Transverse colon (tissue), 4 donors: ENCODE measurements around the gene ARRDC3. TPM values are rescaled to one million over a fixed set of nuclear protein-coding genes. Genes with fewer than 3 reads are reported as not detected.
"Not testable (repeated sequence)": the region's sequence is repeated elsewhere in the genome, so short reads cannot be mapped to it uniquely, and the experiment has no call there.

Experiments used
- DNase-seq: peaks from one replicate; pipeline ENCODE4 v3.0.0-alpha.2; 2019
- H3K27ac ChIP-seq, 4 donors: fragments of 200-600 bp; sonication (generic); 2 replicates each; pipeline ENCODE4 v1.5.1; 2016 to 2018; ENCODE audit warnings: inconsistent platforms in 4 of 4
- H3K27me3 ChIP-seq: fragments of 200-600 bp; sonication (generic); 2 replicates; pipeline ENCODE4 v1.5.1; 2017; ENCODE audit warnings: inconsistent platforms
- H3K36me3 ChIP-seq, 4 donors: fragments of 200-600 bp; sonication (generic); 2 replicates each; pipeline ENCODE4 v1.5.1; 2017 to 2019; ENCODE audit warnings: inconsistent platforms in 4 of 4
- H3K4me1 ChIP-seq, 4 donors: fragments of 200-600 bp; sonication (generic); 2 replicates each; pipeline ENCODE4 v1.5.1; 2017 to 2020; ENCODE audit warnings: inconsistent platforms in 4 of 4
- H3K4me3 ChIP-seq, 4 donors: fragments of 200-600 bp; sonication (generic); 1 replicate in 1 of 4; 2 replicates in 3 of 4; pipeline versions ENCODE4 v1.5.1 to v1.6.1; 2017 to 2019; ENCODE audit warnings: inconsistent platforms in 4 of 4
- H3K9me3 ChIP-seq, 2 donors: fragments of 200-600 bp; sonication (generic); 2 replicates each; pipeline ENCODE4 v1.5.1; 2017 to 2019; ENCODE audit warnings: inconsistent platforms in 2 of 2
- CTCF ChIP-seq, 5 experiments: fragments of 200-600 bp in 3 of 5; fragments of 450-650 bp in 2 of 5; sonication (generic) in 3 of 5; IDR thresholded peaks; 1 replicate in 2 of 5; 2 replicates in 3 of 5; pipeline ENCODE4 v1.5.1; 2016 to 2017; ENCODE audit warnings: antibody characterized with exemption in 5 of 5, inconsistent platforms in 3 of 5, mild to moderate bottlenecking in 2 of 5, moderate library complexity in 1 of 5
- EP300 ChIP-seq: sonication (generic); formaldehyde crosslinking; IDR thresholded peaks from one replicate; pipeline ENCODE4 v1.6.1; 2017; ENCODE audit warnings: antibody characterized with exemption, low read depth
- POLR2A ChIP-seq: fragments of 450-650 bp; IDR thresholded peaks from one replicate; pipeline ENCODE4 v1.6.1; 2016; ENCODE audit warnings: antibody characterized with exemption, mild to moderate bottlenecking, moderate library complexity
- POLR2AphosphoS5 ChIP-seq, 3 donors: sonication (generic); formaldehyde crosslinking; IDR thresholded peaks; one replicate each; pipeline ENCODE4 v1.6.1; 2016; ENCODE audit warnings: antibody characterized with exemption in 3 of 3
- WGBS, 2 donors: methylation state at CpG; one replicate each; pipeline ENCODE4 v1.1.5; 2018; ENCODE audit warnings: low coverage in 1 of 2; 5-methylcytosine and 5-hydroxymethylcytosine counted together
- in situ Hi-C, 4 donors: fragments of 200-750 bp; cut with MboI; loops; one replicate each; pipeline versions ENCODE4 v1.15.0 to v1.15.1; 2017; ENCODE audit warnings: low sequenced_read_pairs in 3 of 4, low pct_ligation_motif_present in 1 of 4, low pct_unique_long_range_greater_than_20kb in 1 of 4
- intact Hi-C: fragments of 100-400 bp; cut with DNase I; formaldehyde crosslinking; loops from one replicate; pipeline ENCODE4 v1.15.1; 2023; ENCODE audit warnings: low total_unique reads
- total RNA-seq, 4 donors: library from RNA; depleted of rRNA; stranded (reverse); fragments of >200 nt; gene quantifications; one replicate each; pipeline ENCODE4 v1.1.0, GENCODE V29; 2016

The ARRDC3 gene
- total RNA-seq, 4 donors from 2014 or later: 13.7 to 29.4 (median 27.5) TPM

DNA sequence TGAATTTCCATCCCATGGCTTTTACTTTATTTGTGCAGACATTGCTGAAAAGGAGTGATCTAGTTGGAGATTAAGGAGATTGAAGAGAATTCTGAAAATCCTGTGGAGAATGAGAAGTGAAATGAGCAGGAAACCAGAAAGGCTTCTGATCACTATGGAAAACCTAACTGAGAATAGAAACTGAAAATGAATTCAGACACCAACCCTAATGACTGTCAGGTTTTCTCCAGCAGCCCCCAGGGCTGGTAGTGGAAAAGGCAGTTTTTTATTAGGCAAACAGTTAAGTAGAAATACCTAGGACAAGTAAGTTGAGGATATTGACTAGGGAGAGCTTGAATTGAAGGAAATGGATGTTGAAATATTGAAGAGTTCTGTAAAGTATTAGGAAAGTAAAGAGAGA, 14.7 kb upstream of the ARRDC3 start:
- TF ChIP-seq CTCF (IDR thresholded peaks at IDR 0.05): no peak
- TF ChIP-seq EP300: no peak
- TF ChIP-seq POLR2AphosphoS5 (IDR thresholded peaks at IDR 0.05): no peak
- no peak for TF ChIP-seq POLR2A
- Histone ChIP-seq H3K9me3 (no peaks in the 10 kb centered on the region), H3K27me3 (no peaks in the 10 kb centered on the region), H3K4me3 (no peak overlapping the region), H3K4me1 (no peaks in the 10 kb centered on the region), H3K36me3 (no peaks in the 10 kb centered on the region), H3K27ac (no peak overlapping the region)
- intact Hi-C loops: no loop called here
- no peak for DNase-seq
- in situ Hi-C loops: loop anchor here in 3 of 4 donors (10.0 to 25.0 kb wide), 4 partner anchors 185 to 533 kb away; no protein-coding TSS in a partner anchor

GRCh38 chr5:91390268-91390667, 7.2 kb upstream of the ARRDC3 start:
- H3K27me3 ChIP-seq: no peaks in the 10 kb centered on the region
- WGBS, 2 donors: 63% methylated on average over 4 of the region's 4 CpGs; no CpG with 5 or more reads in 1 of the 2 donors

DNA sequence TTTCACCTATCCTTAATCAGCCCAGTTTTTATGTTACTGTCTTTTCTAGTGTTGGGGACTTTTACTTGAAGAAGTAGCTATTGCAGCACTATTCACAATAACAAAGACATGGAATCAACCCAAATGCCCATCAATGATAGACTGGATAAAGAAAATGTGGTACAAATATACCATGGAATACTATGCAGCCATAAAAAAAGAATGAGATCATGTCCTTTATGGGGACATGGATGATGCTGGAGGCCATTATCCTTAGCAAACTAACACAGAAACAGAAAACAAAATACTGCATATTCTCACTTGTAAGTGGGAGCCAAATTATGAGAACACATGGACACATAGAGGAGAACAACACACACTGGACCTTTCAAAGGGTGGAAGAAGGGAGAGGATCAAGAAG, 6.4 kb upstream of the ARRDC3 start:
- H3K27ac ChIP-seq, DNase-seq, H3K9me3 ChIP-seq, H3K4me1 ChIP-seq, H3K27me3 ChIP-seq, H3K4me3 ChIP-seq, H3K36me3 ChIP-seq: not testable (repeated sequence)
- in situ Hi-C loops (loop anchor here (5.0 to 25.0 kb wide), 7 partner anchors 105 to 455 kb away; no protein-coding TSS in a partner anchor), intact Hi-C loops (loop anchor here (5.0 to 10.0 kb wide), 2 partner anchors 167 to 455 kb away; no protein-coding TSS in a partner anchor)

More at GRCh38 chr5:91390268-91390667, 7.2 kb upstream of the ARRDC3 start:
- intact Hi-C loops: no loop called here
- no peak overlapping the region for H3K27ac ChIP-seq
- H3K4me1 ChIP-seq: no peaks in the 10 kb centered on the region
- TF ChIP-seq POLR2A (no peak), CTCF (IDR thresholded peaks at IDR 0.05) (no peak), EP300 (no peak)
- no peak for DNase-seq
- no peaks in the 10 kb centered on the region for H3K9me3 ChIP-seq
- no peak overlapping the region for H3K4me3 ChIP-seq
- no peaks in the 10 kb centered on the region for H3K36me3 ChIP-seq
- in situ Hi-C loops: loop anchor here in 3 of 4 donors (10.0 to 25.0 kb wide), 4 partner anchors 178 to 525 kb away; no protein-coding TSS in a partner anchor

DNA sequence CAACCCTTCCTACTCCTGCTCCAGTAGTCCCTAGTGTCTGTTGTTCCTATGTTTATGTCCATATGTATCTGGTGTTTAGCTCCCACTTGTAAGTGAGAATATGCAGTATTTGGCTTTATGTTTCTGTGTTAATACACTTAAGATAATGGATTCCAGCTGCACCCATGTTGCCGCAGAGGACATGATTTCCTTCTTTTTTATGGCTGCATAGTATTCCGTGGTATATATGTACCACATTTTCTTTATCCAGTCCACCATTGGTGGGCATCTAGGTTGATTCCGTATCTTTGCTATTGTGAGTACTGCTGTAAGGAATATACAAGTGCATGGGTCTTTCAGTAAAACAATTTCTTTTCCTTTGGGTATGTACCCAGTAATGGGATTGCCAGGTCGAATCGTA, 5.2 kb upstream of the ARRDC3 start:
- H3K4me1 ChIP-seq: peaks cover 0 to 15% (median 8%) of the 10 kb centered on the region in 4 donors
- H3K36me3 ChIP-seq: no peaks in the 10 kb centered on the region
- intact Hi-C loops: loop anchor here (5.0 to 10.0 kb wide), 2 partner anchors 166 to 454 kb away; no protein-coding TSS in a partner anchor
- in situ Hi-C loops: loop anchor here (5.0 to 25.0 kb wide), 7 partner anchors 104 to 454 kb away; no protein-coding TSS in a partner anchor
- H3K4me3 ChIP-seq: no peak overlapping the region
- no peaks in the 10 kb centered on the region for H3K27me3 ChIP-seq
- DNase-seq: no peak
- H3K27ac ChIP-seq: no peak overlapping the region
- no peaks in the 10 kb centered on the region for H3K9me3 ChIP-seq
- no peak for TF ChIP-seq CTCF (IDR thresholded peaks at IDR 0.05)
- TF ChIP-seq EP300: no peak
- TF ChIP-seq POLR2AphosphoS5 (IDR thresholded peaks at IDR 0.05): no peak
- no peak for TF ChIP-seq POLR2A
- WGBS, 2 donors: 94 to 96% methylated on average over 5 of the region's 5 CpGs

GRCh38 chr5:91386120-91386519, 3.0 kb upstream of the ARRDC3 start:
- H3K27ac ChIP-seq: no peak overlapping the region
- intact Hi-C loops: loop anchor here (5.0 to 10.0 kb wide), 2 partner anchors 164 to 451 kb away; no protein-coding TSS in a partner anchor
- 81 to 83% methylated on average over 2 of the region's 2 CpGs for WGBS, 2 donors
- H3K4me1 ChIP-seq: peaks cover 0 to 15% (median 8%) of the 10 kb centered on the region in 4 donors
- no peak overlapping the region for H3K4me3 ChIP-seq
- H3K27me3 ChIP-seq: no peaks in the 10 kb centered on the region
- DNase-seq: no peak
- H3K9me3 ChIP-seq: no peaks in the 10 kb centered on the region
- TF ChIP-seq POLR2AphosphoS5 (IDR thresholded peaks at IDR 0.05) (no peak), EP300 (no peak), CTCF (IDR thresholded peaks at IDR 0.05) (no peak), POLR2A (no peak)
- no peaks in the 10 kb centered on the region for H3K36me3 ChIP-seq
- in situ Hi-C loops: loop anchor here (5.0 to 25.0 kb wide), 7 partner anchors 101 to 451 kb away; no protein-coding TSS in a partner anchor

DNA sequence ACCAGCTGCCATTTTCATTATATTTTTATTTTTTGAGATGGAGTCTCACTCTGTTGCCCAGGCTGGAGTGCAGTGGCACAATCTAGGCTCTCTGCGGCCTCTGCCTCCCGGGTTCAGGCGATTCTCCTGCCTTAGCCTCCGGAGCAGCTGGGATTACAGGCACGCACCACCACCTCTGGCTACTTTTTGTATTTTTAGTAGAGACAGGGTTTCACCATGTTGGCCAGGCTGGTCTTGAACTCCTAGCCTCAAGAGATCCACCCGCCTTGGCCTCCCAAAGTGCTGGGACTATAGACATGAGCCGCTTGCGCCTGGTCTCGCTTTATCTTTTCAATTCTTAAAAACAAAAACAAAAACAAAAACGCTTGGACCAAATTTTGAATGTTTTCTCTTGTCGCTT, 2.5 kb upstream of the ARRDC3 start:
- DNase-seq, H3K27me3 ChIP-seq, H3K4me3 ChIP-seq, H3K27ac ChIP-seq, H3K36me3 ChIP-seq, H3K9me3 ChIP-seq: not testable (repeated sequence)
- peaks cover 0 to 15% (median 8%) of the 10 kb centered on the region in 4 donors for H3K4me1 ChIP-seq
- in situ Hi-C loops: loop anchor here (5.0 to 25.0 kb wide), 7 partner anchors 101 to 451 kb away; no protein-coding TSS in a partner anchor
- 89% methylated on average over 7 to 11 of the region's 11 CpGs for WGBS, 2 donors
- intact Hi-C loops: loop anchor here (2.0 to 10.0 kb wide), 3 partner anchors 163 to 451 kb away; no protein-coding TSS in a partner anchor
